Regular cardiac myocyte (primary cell): ENCODE data around the gene CLCN2. TPM values are rescaled to one million over a fixed set of nuclear protein-coding genes. Genes with fewer than 3 reads are reported as not detected.

ENCODE experiments used
- total RNA-seq: library from RNA; depleted of rRNA; stranded (reverse); fragments of >200 nt; gene quantifications from 2 replicates; pipeline ENCODE4 v1.2.3, GENCODE V29; 2014

Gene CLCN2
- total RNA-seq: 1.7 and 3.3 TPM in 2 replicates

GRCh38 chr3:184361532-184361931 lies at the start of gene CLCN2, which contains the start of gene POLR2H:
TSS of gene CLCN2 (minus strand) at chr3:184361605. CDS start at chr3:184361479, 126 bp downstream.
TSS of gene POLR2H (plus strand) at chr3:184361710. CDS start at chr3:184363493, 1,783 bp downstream.

DNA sequence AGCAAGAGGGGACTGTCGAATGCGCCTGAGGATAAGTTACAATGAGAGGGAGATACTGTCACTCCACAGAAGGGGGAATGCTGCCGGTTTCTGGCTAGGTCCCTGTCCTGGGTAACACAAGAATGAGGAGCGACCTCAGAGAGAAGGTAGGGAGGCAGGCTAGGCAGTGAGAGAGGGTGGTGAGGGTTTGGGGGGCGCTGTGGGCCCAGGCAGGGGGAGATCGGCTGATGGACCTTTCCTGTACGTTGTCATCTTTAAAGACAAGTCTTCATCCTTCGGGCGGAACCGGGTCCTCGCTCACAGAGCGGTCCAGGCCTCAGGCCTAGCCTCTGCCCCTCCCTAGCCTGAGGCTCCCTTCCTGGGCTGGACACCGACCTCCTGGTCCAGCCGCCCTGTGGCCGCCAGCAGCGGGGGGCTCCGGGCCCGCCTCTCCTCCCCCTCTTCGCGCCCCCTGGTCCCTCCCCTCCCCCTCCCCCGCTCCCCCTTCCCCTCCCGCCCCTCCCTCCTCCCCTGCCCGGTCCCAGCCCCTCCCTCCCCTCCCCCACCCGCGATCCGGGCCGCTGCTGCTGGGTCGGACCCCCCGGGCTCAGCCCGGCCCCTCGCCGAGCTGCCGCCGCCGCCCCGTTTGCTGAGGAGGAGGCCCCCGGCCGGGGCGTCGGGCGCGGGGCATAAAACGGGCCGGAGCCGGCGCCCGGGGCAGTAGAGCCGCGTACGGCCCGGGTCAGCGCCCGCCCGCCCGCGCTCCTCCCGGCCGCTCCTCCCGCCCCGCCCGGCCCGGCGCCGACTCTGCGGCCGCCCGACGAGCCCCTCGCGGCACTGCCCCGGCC lies 18.2 kb upstream of the CLCN2 start, which contains the start of gene CHRD:
TSS of gene CHRD (plus strand) at position 697 of the 827 bp plus-strand sequence. CDS start 265 bp downstream, outside the sequence.

GRCh38 chr3:184377882-184378445 lies 16.6 kb upstream of the CLCN2 start, which contains the start of gene THPO:
TSS of gene THPO (minus strand) at chr3:184378207. CDS start at chr3:184376259, 1,948 bp downstream.

DNA sequence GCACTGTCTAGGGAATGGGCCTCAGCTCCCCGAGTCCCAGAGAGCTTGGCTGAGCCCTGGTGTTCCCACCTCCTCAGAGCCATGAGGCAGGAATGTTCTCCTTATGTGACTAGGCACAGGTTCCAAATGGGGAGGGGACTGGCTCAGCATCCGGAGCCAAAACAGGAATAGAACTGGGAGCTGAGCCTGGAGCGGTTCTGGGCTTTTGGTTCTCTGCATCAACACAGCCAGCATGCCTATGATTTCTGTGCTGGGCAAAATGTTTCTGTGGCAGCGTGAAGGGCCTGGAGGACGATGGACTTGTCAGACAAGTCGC lies 24.0 kb downstream of the CLCN2 start, which contains the start of gene FAM131A:
TSS of gene FAM131A (plus strand) at position 202 of the 316 bp plus-strand sequence. CDS start at position 233, 31 bp downstream.

GRCh38 chr3:184314363-184314699 lies 47.1 kb downstream of the CLCN2 start, which contains the start of gene EIF4G1:
TSS of gene EIF4G1 (plus strand) at chr3:184314606. CDS start at chr3:184315797, 1,191 bp downstream.

DNA sequence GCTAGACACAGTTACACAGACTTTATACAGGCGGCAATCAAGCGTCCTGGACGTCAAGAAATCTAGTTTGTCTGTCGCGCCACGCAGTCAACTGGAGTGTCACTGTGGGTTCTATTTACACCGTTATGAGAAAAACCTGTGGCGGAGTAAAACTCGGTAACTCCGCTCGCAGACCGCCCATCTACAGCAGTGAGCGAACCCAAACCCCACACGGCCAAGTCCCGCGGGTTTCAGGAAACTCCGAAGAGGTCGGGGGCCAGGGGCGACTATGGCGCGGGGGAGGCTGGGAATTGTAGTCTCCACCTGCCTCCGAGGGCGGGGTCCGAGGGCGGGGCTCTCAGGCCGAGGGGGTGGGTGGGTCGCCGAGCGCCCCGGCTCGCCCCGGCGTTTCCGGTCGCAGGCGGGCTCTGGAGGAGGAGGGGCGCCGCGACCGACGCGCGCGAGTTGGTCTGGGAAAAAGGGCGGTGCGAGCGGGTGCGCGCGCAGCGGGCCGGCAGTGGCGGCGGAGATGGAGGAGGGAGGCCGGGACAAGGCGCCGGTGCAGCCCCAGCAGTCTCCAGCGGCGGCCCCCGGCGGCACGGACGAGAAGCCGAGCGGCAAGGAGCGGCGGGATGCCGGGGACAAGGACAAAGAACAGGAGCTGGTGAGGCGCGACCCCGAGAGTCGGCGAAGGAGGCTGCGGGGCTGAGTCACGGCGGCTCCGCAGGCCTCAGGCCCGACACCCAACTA lies 62.5 kb downstream of the CLCN2 start, which contains the start of gene PSMD2:
TSS of gene PSMD2 (plus strand) at position 483 of the 729 bp plus-strand sequence. CDS start at position 509, 26 bp downstream.

Other genes with a start within 250 kb of the CLCN2 start
- 29.3 and 39.1 TPM in 2 replicates for gene EIF2B5, start 226.2 kb downstream of the CLCN2 start, total RNA-seq
- 35.2 and 37.0 TPM in 2 replicates for gene DVL3, start 206.2 kb downstream of the CLCN2 start, total RNA-seq
- gene AP2M1, start 186.8 kb downstream of the CLCN2 start, total RNA-seq: 384 and 533 TPM in 2 replicates
- 55.2 and 81.5 TPM in 2 replicates for gene ABCF3, start 175.4 kb downstream of the CLCN2 start, total RNA-seq
- not detected in 2 replicates for gene VWA5B2, start 132.0 kb downstream of the CLCN2 start, total RNA-seq
- gene ALG3, start 112.6 kb downstream of the CLCN2 start, total RNA-seq: 39.1 and 39.5 TPM in 2 replicates
- 3.4 and 6.9 TPM in 2 replicates for gene EEF1AKMT4, start 111.9 kb downstream of the CLCN2 start, total RNA-seq
- not detected in 2 replicates for gene CAMK2N2, start 100.1 kb downstream of the CLCN2 start, total RNA-seq
- gene ECE2, start 85.6 kb downstream of the CLCN2 start, total RNA-seq: not detected in 2 replicates
- gene PSMD2, start 62.4 kb downstream of the CLCN2 start, total RNA-seq: 485 and 1,347 TPM in 2 replicates
- gene EIF4G1, start 47.0 kb downstream of the CLCN2 start, total RNA-seq: 179 and 389 TPM in 2 replicates
- 22.0 and 24.5 TPM in 2 replicates for gene FAM131A, start 24.0 kb downstream of the CLCN2 start, total RNA-seq
- 102 and 146 TPM in 2 replicates for gene POLR2H, start 105 bp upstream of the CLCN2 start, total RNA-seq
- under 0.01 and 0.28 TPM in 2 replicates for gene THPO, start 16.6 kb upstream of the CLCN2 start, total RNA-seq
- 0.96 and 3.1 TPM in 2 replicates for gene CHRD, start 18.4 kb upstream of the CLCN2 start, total RNA-seq
- gene EPHB3, start 200.2 kb upstream of the CLCN2 start, total RNA-seq: 0.38 and 3.1 TPM in 2 replicates